Trophoblast cell (in vitro differentiated cells and primary cell): ENCODE results near the gene SLC45A3.

Experiments
- DNase-seq, 2 donors: peaks; one replicate each; pipeline ENCODE4 v3.0.0-alpha.2; 2016
- H2AFZ ChIP-seq: 2 replicates; pipeline ENCODE4 v1.6.1; 2013; ENCODE audit warnings: low read length, moderate library complexity, mild to moderate bottlenecking; ENCODE audit not compliant: insufficient read depth, poor library complexity
- H2AK5ac ChIP-seq: 2 replicates; pipeline ENCODE4 v1.6.1; 2013; ENCODE audit warnings: mild to moderate bottlenecking, low read length
- H2BK120ac ChIP-seq: 2 replicates; pipeline ENCODE4 v1.6.1; 2013; ENCODE audit warnings: low read length, mild to moderate bottlenecking, moderate library complexity; ENCODE audit not compliant: insufficient read depth, poor library complexity
- H2BK12ac ChIP-seq: 2 replicates; pipeline ENCODE4 v1.6.1; 2013; ENCODE audit warnings: mild to moderate bottlenecking, low read length, moderate library complexity
- H2BK5ac ChIP-seq: 2 replicates; pipeline ENCODE4 v1.6.1; 2013; ENCODE audit warnings: low read length, low read depth, moderate library complexity, mild to moderate bottlenecking; ENCODE audit not compliant: poor library complexity
- H3K14ac ChIP-seq: 2 replicates; pipeline ENCODE4 v1.6.1; 2013; ENCODE audit warnings: mild to moderate bottlenecking, low read length
- H3K18ac ChIP-seq: 2 replicates; pipeline ENCODE4 v1.6.1; 2013; ENCODE audit warnings: mild to moderate bottlenecking, low read length
- H3K23ac ChIP-seq: 2 replicates; pipeline ENCODE4 v1.6.1; 2013; ENCODE audit warnings: low read length
- H3K27ac ChIP-seq: 2 replicates; pipeline ENCODE4 v1.5.1; 2013; ENCODE audit warnings: low read depth, mild to moderate bottlenecking, inconsistent platforms, low read length, moderate library complexity
- H3K27me3 ChIP-seq: 2 replicates; pipeline ENCODE4 v1.6.1; 2013; ENCODE audit warnings: inconsistent platforms, mild to moderate bottlenecking, low read length, moderate library complexity; ENCODE audit not compliant: insufficient read depth
- H3K36me3 ChIP-seq, 2 experiments: 1 replicate in 1 of 2; 2 replicates in 1 of 2; pipeline ENCODE4 v1.6.1; 2013; ENCODE audit warnings: low read length in 2 of 2, mild to moderate bottlenecking in 2 of 2, moderate library complexity in 1 of 2; ENCODE audit not compliant: insufficient read depth in 2 of 2, control insufficient read depth in 1 of 2
- H3K4ac ChIP-seq: 2 replicates; pipeline ENCODE4 v1.6.1; 2013; ENCODE audit warnings: low read depth, mild to moderate bottlenecking, low read length, moderate library complexity
- H3K4me1 ChIP-seq, 2 experiments: 1 replicate in 1 of 2; 2 replicates in 1 of 2; pipeline ENCODE4 v1.6.1; 2013; ENCODE audit warnings: low read length in 2 of 2, mild to moderate bottlenecking in 2 of 2, moderate library complexity in 1 of 2; ENCODE audit not compliant: insufficient read depth in 2 of 2, control insufficient read depth in 1 of 2
- H3K4me2 ChIP-seq: 2 replicates; pipeline ENCODE4 v1.6.1; 2013; ENCODE audit warnings: inconsistent platforms, mild to moderate bottlenecking, low read length, moderate library complexity
- H3K4me3 ChIP-seq: 2 replicates; pipeline ENCODE4 v1.5.1; 2013; ENCODE audit warnings: mild to moderate bottlenecking, low read depth, low read length, inconsistent platforms
- H3K79me1 ChIP-seq: one replicate; pipeline ENCODE4 v1.6.1; 2013; ENCODE audit warnings: low read length
- H3K79me2 ChIP-seq: 2 replicates; pipeline ENCODE4 v1.6.1; 2013; ENCODE audit warnings: low read length, mild to moderate bottlenecking; ENCODE audit not compliant: control insufficient read depth, insufficient read depth, poor library complexity
- H3K9ac ChIP-seq: 2 replicates; pipeline ENCODE4 v1.6.1; 2013; ENCODE audit warnings: mild to moderate bottlenecking, low read length
- H3K9me3 ChIP-seq: 2 replicates; pipeline ENCODE4 v1.6.1; 2013; ENCODE audit warnings: low read depth, mild to moderate bottlenecking, control low read depth, inconsistent platforms, low read length; ENCODE audit not compliant: insufficient read depth
- H4K12ac ChIP-seq: 2 replicates; pipeline ENCODE4 v1.6.1; 2013; ENCODE audit warnings: low read depth, mild to moderate bottlenecking, low read length, moderate library complexity
- H4K8ac ChIP-seq: 2 replicates; pipeline ENCODE4 v1.6.1; 2013; ENCODE audit warnings: low read depth, mild to moderate bottlenecking, low read length, moderate library complexity
- H4K91ac ChIP-seq: one replicate; pipeline ENCODE4 v1.6.1; 2013; ENCODE audit warnings: low read depth, mild to moderate bottlenecking, low read length, moderate library complexity
- WGBS: extraction: QIAGEN DNeasy Blood & Tissue Kit; methylation state at CpG from one replicate; pipeline ENCODE4 v1.1.7; 2013; ENCODE audit warnings: missing lambda C conversion rate; ENCODE audit not compliant: insufficient read length, insufficient coverage; ENCODE audit errors: extremely low coverage; 5-methylcytosine and 5-hydroxymethylcytosine counted together

Gene SLC45A3

GRCh38 chr1:205623646-205624045 lies 56.7 kb downstream of the SLC45A3 start:
- no peaks in the 10 kb centered on the region for H3K27me3 ChIP-seq
- no peak overlapping the region for H4K12ac ChIP-seq
- H3K23ac ChIP-seq, result no peak overlapping the region
- no peak overlapping the region for H2AFZ ChIP-seq
- H2BK5ac ChIP-seq, result no peak overlapping the region
- H3K4me1 ChIP-seq, result no peaks in the 10 kb centered on the region
- no peak overlapping the region for H3K4me2 ChIP-seq
- no peak overlapping the region for H2AK5ac ChIP-seq
- DNase-seq, result no peak
- no peaks in the 10 kb centered on the region for H3K9me3 ChIP-seq
- no peak overlapping the region for H3K14ac ChIP-seq
- H3K79me2 ChIP-seq, result no peaks in the 10 kb centered on the region
- H3K79me1 ChIP-seq, result no peaks in the 10 kb centered on the region
- no CpG with 5 or more reads among the region's 4 CpGs for WGBS
- no peak overlapping the region for H2BK120ac ChIP-seq
- no peak overlapping the region for H4K91ac ChIP-seq
- no peak overlapping the region for H3K4me3 ChIP-seq
- H3K9ac ChIP-seq, result no peak overlapping the region
- peaks cover 15 to 17% of the 10 kb centered on the region in 2 experiments for H3K36me3 ChIP-seq
- H3K4ac ChIP-seq, result no peak overlapping the region
- H2BK12ac ChIP-seq, result no peak overlapping the region
- no peak overlapping the region for H4K8ac ChIP-seq
- no peak overlapping the region for H3K27ac ChIP-seq
- H3K18ac ChIP-seq, result no peak overlapping the region

GRCh38 chr1:205620269-205620668 lies 60.0 kb downstream of the SLC45A3 start:
- H3K9me3 ChIP-seq, result no peaks in the 10 kb centered on the region
- no peak overlapping the region for H2BK12ac ChIP-seq
- H3K4me1 ChIP-seq, result no peaks in the 10 kb centered on the region
- no peak overlapping the region for H2BK120ac ChIP-seq
- H3K36me3 ChIP-seq, result peaks cover 23% of the 10 kb centered on the region in 2 experiments
- H4K8ac ChIP-seq, result no peak overlapping the region
- H3K23ac ChIP-seq, result no peak overlapping the region
- no peaks in the 10 kb centered on the region for H3K79me1 ChIP-seq
- no peak overlapping the region for H2AFZ ChIP-seq
- H2AK5ac ChIP-seq, result no peak overlapping the region
- WGBS, result no CpG with 5 or more reads among the region's 6 CpGs
- no peak overlapping the region for H2BK5ac ChIP-seq
- no peak overlapping the region for H3K27ac ChIP-seq
- no peak overlapping the region for H3K4ac ChIP-seq
- H4K12ac ChIP-seq, result no peak overlapping the region
- no peak overlapping the region for H3K14ac ChIP-seq
- no peak overlapping the region for H3K4me3 ChIP-seq
- no peak overlapping the region for H3K18ac ChIP-seq
- DNase-seq, result no peak
- no peak overlapping the region for H3K4me2 ChIP-seq
- no peaks in the 10 kb centered on the region for H3K79me2 ChIP-seq
- H3K9ac ChIP-seq, result no peak overlapping the region
- no peaks in the 10 kb centered on the region for H3K27me3 ChIP-seq
- H4K91ac ChIP-seq, result no peak overlapping the region

GRCh38 chr1:205619376-205619775 lies 60.9 kb downstream of the SLC45A3 start:
- Histone ChIP-seq H3K14ac (no peak overlapping the region), H3K36me3 (peaks cover 23% of the 10 kb centered on the region in 2 experiments), H2AFZ (no peak overlapping the region), H3K9me3 (no peaks in the 10 kb centered on the region), H2BK12ac (no peak overlapping the region), H3K27ac (no peak overlapping the region), H2AK5ac (no peak overlapping the region), H3K79me1 (no peaks in the 10 kb centered on the region), H4K8ac (no peak overlapping the region), H2BK5ac (no peak overlapping the region), H3K18ac (no peak overlapping the region), H3K4me2 (no peak overlapping the region), H4K12ac (no peak overlapping the region), H3K4me3 (no peak overlapping the region), H3K4me1 (no peaks in the 10 kb centered on the region), H2BK120ac (no peak overlapping the region), H3K27me3 (no peaks in the 10 kb centered on the region), H3K4ac (no peak overlapping the region), H3K9ac (no peak overlapping the region), H3K79me2 (no peaks in the 10 kb centered on the region), H3K23ac (no peak overlapping the region), H4K91ac (no peak overlapping the region)
- no CpG with 5 or more reads among the region's 3 CpGs for WGBS
- DNase-seq, result no peak

- Histone ChIP-seq H3K9me3 (no peaks in the 10 kb centered on the region), H3K9ac (no peak overlapping the region), H2BK12ac (no peak overlapping the region), H2BK120ac (no peak overlapping the region), H3K4me1 (peaks cover 0 to 4% of the 10 kb centered on the region in 2 experiments), H4K8ac (no peak overlapping the region), H3K4ac (no peak overlapping the region), H4K12ac (no peak overlapping the region), H2AK5ac (no peak overlapping the region), H3K14ac (no peak overlapping the region), H3K79me1 (no peaks in the 10 kb centered on the region), H3K27me3 (no peaks in the 10 kb centered on the region), H3K23ac (no peak overlapping the region), H2AFZ (no peak overlapping the region), H3K27ac (no peak overlapping the region), H4K91ac (no peak overlapping the region), H3K79me2 (no peaks in the 10 kb centered on the region), H2BK5ac (no peak overlapping the region), H3K36me3 (peaks cover 17 to 18% of the 10 kb centered on the region in 2 experiments), H3K4me3 (no peak overlapping the region), H3K4me2 (no peak overlapping the region), H3K18ac (no peak overlapping the region)
- WGBS, result no CpG with 5 or more reads among the region's 1 CpG
- no peak for DNase-seq
Observed at GRCh38 chr1:205616563-205617293, 63.6 kb downstream of the SLC45A3 start.
